SK-MEL-5 (cell line): ENCODE results near the gene RGS6. TPM values are rescaled to one million over a fixed set of nuclear protein-coding genes. Genes with fewer than 3 reads are reported as not detected.

Source experiments
- DNase-seq: peaks from one replicate; pipeline ENCODE4 v3.0.0-alpha.2; 2016; ENCODE audit warnings: low read depth, low spot score
- in situ Hi-C: cut with HindIII; loops from 2 replicates; pipeline ENCODE4 v1.10.0; 2016; ENCODE audit warnings: low sequenced_read_pairs, high pct_unique_total_duplicates, low pct_unique_long_range_greater_than_20kb
- small RNA-seq, 2 experiments: library from RNA; depleted of rRNA; stranded (forward); fragments of <200 nt; gene quantifications; one replicate each; pipeline ENCODE3, GENCODE V24; 2014
- total RNA-seq: library from RNA; depleted of rRNA; stranded (reverse); fragments of >200 nt; shearing (Covaris generic); gene quantifications from 2 replicates; pipeline ENCODE4 v1.2.3, GENCODE V29; 2014

RGS6 gene
- total RNA-seq, 1 experiment from 2014 or later = not detected

DNA sequence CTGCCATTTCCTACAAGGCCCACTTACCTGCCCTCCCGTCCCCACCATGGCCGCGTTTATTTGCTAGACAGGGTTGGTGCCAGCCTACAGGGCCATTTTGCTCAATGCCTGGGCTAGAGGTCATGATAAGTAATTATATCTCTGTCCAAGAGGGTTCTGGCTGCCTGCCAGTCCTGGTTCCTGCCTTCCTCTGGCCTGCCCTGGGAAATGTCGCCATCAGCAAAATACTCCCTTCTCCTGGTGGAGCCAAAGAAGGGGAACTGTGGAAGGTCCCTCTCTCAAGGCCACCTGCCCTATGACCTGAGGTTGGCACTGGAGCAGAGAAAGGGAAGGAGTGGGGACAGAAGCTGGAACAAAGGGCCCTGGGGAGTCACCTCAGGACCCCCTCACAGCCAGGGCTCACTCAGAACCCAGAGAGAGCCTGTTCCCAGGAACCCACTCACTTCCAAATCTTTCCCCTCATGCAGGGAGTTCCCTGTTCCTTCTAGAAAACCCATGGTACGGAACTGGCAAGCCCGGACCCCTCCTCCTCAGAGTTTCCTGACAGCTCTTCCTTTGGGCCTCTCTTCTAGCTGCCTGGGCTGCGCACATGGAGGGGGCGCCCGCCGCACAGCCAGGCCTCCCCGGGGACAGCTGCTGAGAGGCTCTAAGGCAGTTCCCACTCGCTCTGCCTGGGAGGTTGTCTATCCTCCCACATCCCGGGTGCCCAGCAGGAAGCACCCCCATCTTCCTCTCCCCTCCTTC, 681.2 kb downstream of the RGS6 start:
- in situ Hi-C loops = no loop called here
- DNase-seq = no peak

DNA sequence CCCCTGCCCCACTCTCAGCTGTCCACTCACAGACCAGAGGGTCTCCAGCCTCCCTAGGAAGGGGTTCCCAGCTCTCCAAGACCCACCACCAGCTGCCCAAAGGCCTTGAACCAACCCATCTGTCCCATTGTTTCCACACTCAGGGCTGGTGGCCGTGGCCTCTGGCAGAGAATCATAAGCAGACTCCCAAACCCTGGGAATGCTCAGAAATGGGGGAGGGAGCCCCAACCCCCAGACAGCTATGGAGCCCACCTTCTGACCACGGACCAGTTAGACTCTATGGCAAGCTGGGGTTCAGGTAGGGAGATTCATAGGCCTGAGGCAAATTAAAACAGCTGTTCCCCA, 681.7 kb downstream of the RGS6 start:
- DNase-seq = no peak
- in situ Hi-C loops = no loop called here

DNA sequence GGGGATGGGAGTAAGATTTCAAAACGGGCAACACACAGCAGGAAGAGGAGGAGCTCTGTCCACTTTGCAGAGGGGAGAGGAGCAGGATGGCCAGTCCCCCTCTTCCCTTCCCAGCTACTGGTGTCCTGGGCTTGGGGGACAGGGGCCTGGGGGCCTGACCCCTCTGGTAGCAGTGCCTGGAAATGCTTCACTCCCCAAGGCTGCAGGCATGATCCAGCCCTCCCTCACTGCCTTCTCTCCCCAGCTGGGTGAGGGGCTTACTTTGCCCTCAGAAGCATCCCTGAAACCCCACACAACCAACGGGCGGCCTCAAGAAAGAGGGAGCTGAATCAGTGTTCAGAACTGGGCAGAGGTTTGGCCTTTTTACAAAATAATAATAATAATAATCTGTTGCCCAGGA, 682.1 kb downstream of the RGS6 start:
- in situ Hi-C loops = no loop called here

DNA sequence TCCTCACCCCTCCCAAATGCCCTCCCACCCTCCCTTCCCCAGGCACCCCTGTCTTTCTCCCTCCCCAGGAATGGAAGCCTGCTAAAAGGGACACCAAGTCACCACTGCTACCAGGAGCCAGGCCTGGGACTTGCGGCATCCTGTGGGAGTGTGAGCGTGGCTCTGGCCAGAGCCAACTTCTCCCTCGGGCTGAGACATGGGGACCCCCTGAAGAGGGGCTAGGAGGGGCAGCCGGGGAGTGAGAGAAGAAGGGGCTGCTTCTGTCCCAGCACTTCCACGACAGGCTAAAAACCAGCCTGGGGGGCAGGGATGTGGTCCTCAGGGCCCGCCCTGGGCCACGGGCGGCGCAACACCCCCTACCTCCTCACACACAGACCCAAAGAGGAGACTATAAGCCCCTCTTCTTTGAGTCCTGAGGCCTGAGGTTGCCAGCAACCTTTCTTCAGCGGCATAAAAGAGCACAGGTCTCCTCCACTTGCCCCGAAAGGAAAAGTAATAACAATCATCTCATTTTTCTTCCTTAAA, 682.7 kb downstream of the RGS6 start:
- in situ Hi-C loops = no loop called here
- no peak for DNase-seq

More for the DNA sequence above, 682.1 kb downstream of the RGS6 start:
- DNase-seq = no peak

DNA sequence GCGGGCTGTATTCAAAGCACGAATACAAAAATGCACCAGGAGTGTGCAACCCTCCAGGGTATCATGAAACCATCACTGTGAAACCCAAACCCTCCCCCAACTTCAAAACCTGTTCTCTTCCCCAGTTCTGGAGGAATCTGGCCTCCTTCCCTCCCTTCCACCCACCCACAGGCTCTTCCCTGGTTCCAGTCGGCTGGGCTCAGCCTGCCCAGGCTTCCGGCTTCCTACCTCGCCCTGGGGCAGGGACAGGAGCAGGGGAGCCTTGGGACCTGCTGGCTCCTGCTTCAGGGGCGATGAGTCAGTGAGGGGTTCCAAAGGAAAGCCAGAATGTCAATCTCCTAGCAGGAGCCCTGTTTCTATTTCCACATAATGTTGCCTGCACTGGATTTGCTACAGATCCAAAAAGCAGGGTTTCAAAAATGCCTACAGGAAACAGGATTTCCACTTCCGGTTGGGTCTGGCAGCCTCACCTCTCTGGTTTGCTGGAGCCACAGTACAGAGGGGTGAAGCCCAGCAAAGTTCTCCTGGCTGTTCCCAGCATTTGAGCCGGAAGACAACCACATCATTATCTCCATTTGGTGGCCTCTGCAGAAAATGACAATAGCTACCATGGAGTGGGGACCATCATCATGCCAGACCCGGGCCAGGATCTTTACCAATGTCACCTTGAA, 683.4 kb downstream of the RGS6 start:
- in situ Hi-C loops = no loop called here
- DNase-seq = no peak

Small RNA genes lying within 50 kb of the gene (small RNA-seq; reads per million reads assigned to genes)
- 0 reads per million in 2 experiments for gene MIR7843
- gene RF00019 = 0 reads per million in 2 experiments
